Skeletal muscle tissue (tissue), 4 donors: Measurements from ENCODE around the gene ALOX15. TPM values are rescaled to one million over a fixed set of nuclear protein-coding genes. Genes with fewer than 3 reads are reported as not detected.
"Not testable (repeated sequence)": the region's sequence is repeated elsewhere in the genome, so short reads cannot be mapped to it uniquely, and the experiment has no call there.

Experiments
- H3K27ac ChIP-seq: one replicate; pipeline ENCODE4 v1.7.0; 2013; ENCODE audit warnings: mild to moderate bottlenecking, low read depth, low read length, inconsistent platforms
- H3K27me3 ChIP-seq, 3 donors: one replicate each; pipeline ENCODE4 v1.7.0; 2013; ENCODE audit warnings: low read length in 3 of 3; ENCODE audit not compliant: control insufficient read depth in 3 of 3, insufficient read depth in 3 of 3
- H3K36me3 ChIP-seq, 3 donors: one replicate each; pipeline ENCODE4 v1.7.0; 2013; ENCODE audit warnings: low read length in 3 of 3; ENCODE audit not compliant: control insufficient read depth in 3 of 3, insufficient read depth in 3 of 3
- H3K4me1 ChIP-seq, 3 donors: one replicate each; pipeline ENCODE4 v1.7.0; 2013; ENCODE audit warnings: low read length in 3 of 3, mild to moderate bottlenecking in 3 of 3; ENCODE audit not compliant: control insufficient read depth in 3 of 3, insufficient read depth in 3 of 3
- H3K4me3 ChIP-seq, 3 donors: one replicate each; pipeline ENCODE4 v1.7.0; 2013; ENCODE audit warnings: low read length in 3 of 3
- H3K9ac ChIP-seq, 3 donors: one replicate each; pipeline ENCODE4 v1.7.0; 2013; ENCODE audit warnings: low read length in 3 of 3, mild to moderate bottlenecking in 3 of 3, moderate library complexity in 2 of 3, low read depth in 1 of 3
- H3K9me3 ChIP-seq, 3 donors: one replicate each; pipeline ENCODE4 v1.7.0; 2013; ENCODE audit warnings: low read length in 3 of 3; ENCODE audit not compliant: control insufficient read depth in 3 of 3
- total RNA-seq: library from RNA; depleted of rRNA; stranded (reverse); fragments of >200 nt; gene quantifications from one replicate; pipeline ENCODE4 v1.2.3, GENCODE V29; 2014
- donor health status: Osteomylitis.

Gene ALOX15
- total RNA-seq, 1 donor from 2014 or later, result 0.52 TPM

DNA sequence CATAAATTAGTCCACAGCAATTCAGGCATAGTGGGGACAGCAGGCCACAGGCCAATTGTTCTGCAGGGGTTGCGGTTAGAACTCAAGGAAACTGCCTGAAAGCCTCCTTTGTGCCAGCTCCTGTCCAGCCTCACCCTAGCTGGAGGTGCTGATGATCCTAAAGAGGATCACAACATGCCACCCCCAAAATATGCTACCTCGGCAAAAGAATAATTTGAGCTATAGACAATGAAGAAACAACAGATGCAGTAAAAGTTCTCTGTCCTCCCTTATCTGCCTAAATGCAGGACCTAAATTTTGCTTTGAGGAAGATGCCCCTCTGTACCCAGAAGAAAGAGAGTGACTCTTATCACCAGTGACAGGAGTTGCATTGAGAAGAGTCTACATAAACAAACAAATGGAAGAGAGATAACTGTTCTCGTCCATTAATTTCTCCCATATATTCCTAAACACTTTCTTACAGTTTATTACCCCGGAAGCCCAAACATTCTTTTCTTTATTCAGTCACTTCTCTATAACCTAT, 14.7 kb downstream of the ALOX15 start:
- Histone ChIP-seq H3K27ac (no peak overlapping the region), H3K36me3 (no peaks in the 10 kb centered on the region), H3K4me3 (no peak overlapping the region), H3K9me3 (peaks cover 0 to 3% (median 0%) of the 10 kb centered on the region in 3 donors), H3K27me3 (peaks cover 0 to 4% (median 0%) of the 10 kb centered on the region in 3 donors), H3K9ac (no peak overlapping the region), H3K4me1 (peaks cover 11 to 16% (median 16%) of the 10 kb centered on the region in 3 donors)

DNA sequence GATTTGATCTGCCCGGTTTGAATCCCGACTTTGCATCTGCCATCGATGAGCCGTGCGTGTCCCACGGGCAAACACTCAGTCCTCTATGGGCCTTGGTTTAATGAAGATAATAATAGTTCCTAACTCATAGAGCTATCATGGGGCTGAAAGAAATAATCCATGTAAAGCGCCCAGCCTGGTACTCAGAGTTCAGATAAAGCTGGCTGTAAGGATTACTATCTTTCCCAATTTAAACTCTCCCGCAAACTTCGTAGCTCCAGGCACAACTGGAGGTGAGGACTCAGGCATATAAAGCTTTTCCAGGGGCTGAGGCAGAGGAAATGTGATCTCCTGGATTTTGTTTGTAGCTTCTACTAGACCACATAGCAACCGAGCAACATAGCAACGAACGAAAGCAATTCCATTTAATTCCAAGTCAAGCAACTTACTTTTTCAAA, 16.3 kb downstream of the ALOX15 start:
- Histone ChIP-seq H3K4me1 (peaks cover 11 to 16% (median 16%) of the 10 kb centered on the region in 3 donors), H3K27ac (peak overlapping the region; percentile 80), H3K27me3 (no peaks in the 10 kb centered on the region), H3K9ac (peak overlapping the region; percentile 32 to 65 (median 33)), H3K4me3 (peak overlapping the region in 2 of 3 donors; percentile 38 to 41), H3K9me3 (peaks cover 0 to 3% (median 0%) of the 10 kb centered on the region in 3 donors), H3K36me3 (no peaks in the 10 kb centered on the region)

DNA sequence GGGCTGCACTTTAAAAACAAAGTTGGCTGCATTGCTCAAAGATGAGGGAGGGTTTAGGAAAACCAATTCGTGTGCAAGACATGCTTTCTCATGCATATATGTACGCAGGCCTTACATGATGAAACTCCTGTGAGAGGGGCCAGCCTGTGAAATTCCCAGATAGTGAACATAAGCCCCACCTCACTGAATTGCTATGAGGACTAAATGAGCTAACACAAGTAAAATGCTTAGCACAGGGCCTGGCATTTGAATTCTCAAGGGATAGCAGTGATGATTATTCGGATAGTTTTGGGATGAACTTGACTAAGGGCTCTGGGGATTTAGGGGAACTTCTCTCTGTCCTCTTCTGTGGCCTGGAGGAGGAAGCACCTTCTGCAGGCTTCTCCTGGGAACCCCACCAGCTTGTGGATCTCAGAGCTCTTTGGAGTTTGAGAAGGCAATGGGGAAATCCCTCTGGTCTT, 17.0 kb downstream of the ALOX15 start:
- not testable (repeated sequence) for H3K4me3 ChIP-seq, H3K9me3 ChIP-seq, H3K9ac ChIP-seq, H3K36me3 ChIP-seq, H3K27me3 ChIP-seq
- peak overlapping the region; percentile 80 for H3K27ac ChIP-seq
- peaks cover 11 to 16% (median 16%) of the 10 kb centered on the region in 3 donors for H3K4me1 ChIP-seq

DNA sequence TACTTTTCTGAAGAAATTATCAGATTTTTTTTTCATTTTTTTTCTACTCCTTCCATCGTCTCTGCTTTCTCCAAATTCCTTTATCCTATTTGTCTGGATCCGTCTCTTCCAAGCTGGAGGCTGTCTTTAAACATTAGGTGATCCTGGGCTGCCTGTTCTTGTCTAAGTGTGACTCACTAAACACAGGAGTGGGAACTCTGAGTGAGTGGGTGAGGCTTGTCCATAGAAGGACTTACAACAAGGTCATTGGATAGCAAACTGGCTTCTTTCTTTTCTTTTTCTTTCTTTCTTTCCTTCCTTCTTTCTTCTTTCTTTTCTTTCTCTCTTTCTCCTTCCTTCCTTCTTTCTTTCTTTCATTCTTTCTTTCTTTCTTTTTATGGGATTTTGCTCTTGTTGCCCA, 18.2 kb downstream of the ALOX15 start:
- Histone ChIP-seq H3K9ac (no peak overlapping the region), H3K9me3 (peaks cover 0 to 3% (median 0%) of the 10 kb centered on the region in 3 donors), H3K36me3 (no peaks in the 10 kb centered on the region), H3K4me3 (no peak overlapping the region), H3K4me1 (peaks cover 12 to 18% (median 16%) of the 10 kb centered on the region in 3 donors), H3K27ac (no peak overlapping the region), H3K27me3 (no peaks in the 10 kb centered on the region)

DNA sequence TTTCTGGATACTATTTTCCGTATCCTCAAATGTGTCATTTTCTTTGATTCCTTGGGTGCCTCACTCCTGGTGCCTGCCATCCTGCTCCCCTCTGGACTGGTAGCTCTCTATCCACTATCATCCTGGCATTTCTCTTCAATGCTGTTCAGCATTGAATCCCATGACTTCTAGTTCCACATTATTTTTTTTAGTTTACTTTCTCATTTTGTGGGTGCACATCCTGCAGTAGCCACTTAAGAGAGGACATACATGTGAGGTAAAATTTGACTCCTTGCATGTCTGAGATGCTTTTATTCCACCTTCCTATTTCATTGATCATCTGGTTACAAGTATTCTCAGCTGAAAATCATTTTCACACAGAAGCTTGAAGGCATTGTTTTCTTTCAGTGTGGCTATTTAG, 19.1 kb downstream of the ALOX15 start:
- H3K36me3 ChIP-seq, result no peaks in the 10 kb centered on the region
- H3K27me3 ChIP-seq, result no peaks in the 10 kb centered on the region
- H3K27ac ChIP-seq, result no peak overlapping the region
- peaks cover 0 to 3% (median 0%) of the 10 kb centered on the region in 3 donors for H3K9me3 ChIP-seq
- H3K9ac ChIP-seq, result no peak overlapping the region
- H3K4me3 ChIP-seq, result no peak overlapping the region
- H3K4me1 ChIP-seq, result peaks cover 18 to 26% (median 21%) of the 10 kb centered on the region in 3 donors

DNA sequence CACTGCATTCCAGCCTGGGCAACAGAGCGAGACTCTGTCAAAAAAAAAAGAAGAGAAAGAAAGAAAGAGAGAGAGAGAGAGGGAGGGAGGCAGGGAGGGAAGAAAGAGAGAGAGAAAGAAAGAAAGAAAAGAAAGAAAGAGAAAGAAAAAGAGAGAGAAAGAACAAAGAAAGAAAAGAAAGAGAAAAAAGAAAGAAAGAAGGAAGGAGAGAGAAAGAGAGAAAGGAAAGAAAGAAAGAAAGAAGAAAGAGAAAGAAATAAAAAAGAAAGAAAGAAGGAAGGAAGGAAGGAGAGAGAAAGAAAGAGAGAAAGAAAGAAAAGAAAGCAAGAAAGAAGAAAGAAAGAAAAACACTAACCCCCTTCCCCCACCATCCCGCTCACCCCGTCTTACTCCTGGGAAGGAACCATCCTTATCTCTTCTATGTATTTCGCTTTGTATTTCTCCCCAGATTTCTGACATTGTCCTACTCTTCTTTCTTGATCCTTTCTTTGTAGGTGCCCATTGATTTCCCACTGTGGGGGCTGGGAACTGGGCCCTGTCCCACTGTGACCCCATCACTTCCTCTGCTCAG, 20.9 kb downstream of the ALOX15 start:
- Histone ChIP-seq H3K27ac (no peak overlapping the region), H3K27me3 (no peaks in the 10 kb centered on the region), H3K9ac (no peak overlapping the region), H3K4me3 (no peak overlapping the region), H3K36me3 (no peaks in the 10 kb centered on the region), H3K4me1 (peaks cover 21 to 31% (median 23%) of the 10 kb centered on the region in 3 donors), H3K9me3 (peaks cover 0 to 3% (median 0%) of the 10 kb centered on the region in 3 donors)

DNA sequence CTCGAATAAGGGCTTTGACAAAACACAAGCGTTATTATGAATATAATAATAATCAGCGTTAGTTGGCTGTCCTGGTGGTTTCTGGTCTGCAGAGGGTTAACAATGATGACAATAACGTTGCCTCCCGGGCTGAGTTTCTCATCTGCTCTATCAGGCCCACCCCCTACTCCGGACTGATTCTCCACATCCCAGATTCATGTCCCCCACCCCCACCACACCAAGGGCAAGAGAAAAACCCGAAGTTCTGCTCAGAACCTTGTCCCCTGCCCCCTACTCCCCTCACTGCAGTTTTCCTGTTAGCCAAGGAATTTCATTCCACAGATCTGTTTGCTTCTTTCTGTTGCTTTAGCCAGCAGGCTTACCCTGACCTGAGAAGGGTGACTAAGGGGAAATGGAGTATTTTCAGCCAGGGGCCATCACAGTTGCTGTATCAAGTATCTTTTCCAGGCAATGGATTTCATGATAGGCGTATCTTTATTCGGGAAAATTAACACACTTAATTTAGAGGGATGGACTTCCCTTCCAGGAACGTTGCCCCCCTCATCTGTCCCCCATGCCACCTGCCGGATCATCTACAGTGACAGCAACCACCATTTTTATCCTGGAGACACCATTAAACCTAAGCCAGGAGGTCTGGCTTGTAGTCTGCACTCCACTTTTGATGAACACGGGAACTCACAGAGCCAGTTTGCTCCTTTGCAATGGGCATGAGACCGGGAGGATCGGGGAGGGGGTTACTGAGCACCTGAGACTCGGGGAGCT, 23.7 kb downstream of the ALOX15 start:
- peaks cover 0 to 3% (median 0%) of the 10 kb centered on the region in 3 donors for H3K9me3 ChIP-seq
- H3K4me3 ChIP-seq, result peak overlapping the region in 2 of 3 donors; percentile 18 to 49
- no peaks in the 10 kb centered on the region for H3K36me3 ChIP-seq
- H3K27me3 ChIP-seq, result no peaks in the 10 kb centered on the region
- H3K9ac ChIP-seq, result peak overlapping the region in 2 of 3 donors; percentile 57 to 66
- H3K27ac ChIP-seq, result peak overlapping the region; percentile 83
- H3K4me1 ChIP-seq, result peaks cover 10 to 18% (median 15%) of the 10 kb centered on the region in 3 donors

DNA sequence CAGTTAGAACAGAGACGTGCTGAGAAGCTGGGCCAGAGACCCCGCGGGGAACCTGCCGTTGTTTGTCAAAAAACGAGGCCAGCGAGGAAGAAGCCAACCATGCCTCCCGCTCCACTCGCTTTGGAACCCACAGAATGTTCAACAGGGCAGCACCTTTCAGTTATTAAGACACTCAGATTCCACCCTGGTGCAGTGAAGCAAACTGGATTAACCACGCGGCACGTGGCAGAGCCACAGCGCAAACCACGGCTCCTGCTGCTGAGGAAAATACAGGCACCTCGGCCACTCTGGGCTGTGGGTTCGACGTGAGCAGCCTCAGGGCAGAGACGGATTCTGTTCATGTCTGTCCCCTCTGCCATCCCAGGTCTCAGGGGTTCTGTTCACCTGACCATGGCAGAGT, 24.4 kb downstream of the ALOX15 start:
- Histone ChIP-seq H3K27ac (peak overlapping the region; percentile 83), H3K9ac (no peak overlapping the region), H3K4me3 (no peak overlapping the region), H3K9me3 (peaks cover 0 to 2% (median 0%) of the 10 kb centered on the region in 3 donors), H3K4me1 (peaks cover 10 to 18% (median 15%) of the 10 kb centered on the region in 3 donors), H3K27me3 (no peaks in the 10 kb centered on the region), H3K36me3 (no peaks in the 10 kb centered on the region)

DNA sequence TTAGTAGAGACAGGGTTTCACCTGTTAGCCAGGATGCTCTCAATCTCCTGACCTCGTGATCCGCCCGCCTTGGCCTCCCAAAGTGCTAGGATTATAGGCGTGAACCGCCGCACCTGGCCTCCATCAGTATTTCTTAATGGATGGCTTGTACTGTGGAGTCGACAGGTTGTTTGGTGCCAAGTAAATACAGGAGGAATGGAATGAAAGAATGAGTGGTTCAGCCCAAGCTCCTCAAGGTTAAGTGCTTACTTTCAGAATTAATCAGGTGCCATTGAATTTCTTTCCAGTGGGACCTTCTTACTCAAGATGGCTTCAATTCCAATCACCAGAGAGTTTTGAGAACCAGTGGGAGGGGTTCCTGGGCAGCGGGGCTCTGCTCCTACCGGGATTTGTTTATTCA, 25.0 kb downstream of the ALOX15 start:
- Histone ChIP-seq H3K4me3 (no peak overlapping the region), H3K27ac (peak overlapping the region; percentile 83), H3K27me3 (no peaks in the 10 kb centered on the region), H3K36me3 (no peaks in the 10 kb centered on the region), H3K4me1 (peaks cover 10 to 18% (median 15%) of the 10 kb centered on the region in 3 donors), H3K9me3 (no peaks in the 10 kb centered on the region), H3K9ac (no peak overlapping the region)

DNA sequence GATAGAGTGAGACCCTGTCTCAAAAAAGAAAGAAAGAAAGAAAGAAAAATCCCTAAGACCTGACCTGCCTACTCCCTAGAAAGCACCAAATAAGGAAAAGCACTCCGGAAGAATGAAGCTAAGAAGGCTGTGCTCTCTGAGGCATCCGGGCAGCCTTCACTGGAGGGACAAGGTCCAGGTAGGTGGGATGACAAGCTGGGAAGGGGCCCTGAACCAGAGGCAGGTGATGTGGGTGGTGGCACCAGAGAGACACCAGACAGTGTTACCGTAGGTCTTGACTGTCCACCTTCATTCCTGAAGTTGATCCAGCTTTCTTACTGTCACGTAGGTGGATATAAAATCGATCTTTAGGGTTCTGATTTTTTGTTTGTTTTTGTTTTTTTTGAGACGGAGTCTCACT, 30.8 kb downstream of the ALOX15 start:
- Histone ChIP-seq H3K9ac (peak overlapping the region; percentile 43 to 74 (median 58)), H3K4me1 (peaks cover 42 to 51% (median 42%) of the 10 kb centered on the region in 3 donors), H3K27me3 (no peaks in the 10 kb centered on the region), H3K27ac (peak overlapping the region; percentile 86), H3K36me3 (peaks cover 0 to 2% (median 2%) of the 10 kb centered on the region in 3 donors), H3K9me3 (no peaks in the 10 kb centered on the region), H3K4me3 (peak overlapping the region in 2 of 3 donors; percentile 31 to 56)
